SK-N-SH (cell line): ENCODE data around the gene LNPEP. TPM values are rescaled to one million over a fixed set of nuclear protein-coding genes. Genes with fewer than 3 reads are reported as not detected.

Experiments
- CTCF ChIA-PET: fragments of 300-600, 350-600 bp; formaldehyde crosslinking; extraction: SDS; loops from one replicate; lab custom pipeline; 2021; lab: Yijun Ruan, JAX
- POLR2A ChIA-PET: fragments of 350-600 bp; sonication (Branson Sonifier 250); formaldehyde crosslinking; extraction: SDS; loops from one replicate; lab custom pipeline; 2020; ENCODE audit warnings: antibody characterized with exemption, inconsistent platforms; lab: Yijun Ruan, JAX
- DNase-seq: peaks from one replicate; pipeline ENCODE4 v3.0.0; 2012
- H2AFZ ChIP-seq: fragments of 200-600 bp; sonication (generic); 2 replicates; pipeline ENCODE4 v1.8.1; 2016; ENCODE audit warnings: antibody characterized with exemption, mild to moderate bottlenecking, low read depth
- H3F3A ChIP-seq: fragments of 200-600 bp; sonication (generic); replicated peaks from 2 replicates; pipeline ENCODE3; 2016; ENCODE audit warnings: antibody characterized with exemption, mild to moderate bottlenecking; ENCODE audit not compliant: insufficient read depth
- H3K27ac ChIP-seq, 2 experiments: fragments of 200-500 bp in 1 of 2; fragments of 200-600 bp in 1 of 2; sonication (Bioruptor generic) in 1 of 2; sonication (generic), shearing (Covaris generic) in 1 of 2; 2 replicates each; pipeline versions ENCODE4 v1.5.1 to v1.6.1; 2014 to 2016; ENCODE audit warnings: low read depth in 2 of 2, inconsistent platforms in 1 of 2, low read length in 1 of 2, mild to moderate bottlenecking in 1 of 2, mixed read lengths in 1 of 2
- H3K27me3 ChIP-seq: fragments of 200-600 bp; sonication (generic), shearing (Covaris generic); 2 replicates; pipeline ENCODE4 v1.6.1; 2016; ENCODE audit warnings: mixed run types; ENCODE audit not compliant: insufficient read depth
- H3K36me3 ChIP-seq, 2 experiments: fragments of 200-500 bp in 1 of 2; fragments of 200-600 bp in 1 of 2; sonication (Bioruptor generic) in 1 of 2; sonication (generic) in 1 of 2; replicated peaks in 1 of 2; 2 replicates each; pipeline versions ENCODE3 to v1.5.1; 2014 to 2016; ENCODE audit warnings: low read length in 1 of 2, mild to moderate bottlenecking in 1 of 2; ENCODE audit not compliant: insufficient read depth in 2 of 2, control insufficient read depth in 1 of 2
- H3K4me1 ChIP-seq, 2 experiments: fragments of 200-500 bp in 1 of 2; fragments of 200-600 bp in 1 of 2; sonication (Bioruptor generic) in 1 of 2; sonication (generic), shearing (Covaris generic) in 1 of 2; 2 replicates each; pipeline versions ENCODE4 v1.5.1 to v1.6.1; 2014 to 2016; ENCODE audit warnings: low read depth in 1 of 2, low read length in 1 of 2, mixed run types in 1 of 2; ENCODE audit not compliant: insufficient read depth in 2 of 2, control insufficient read depth in 1 of 2
- H3K4me2 ChIP-seq: fragments of 200-600 bp; sonication (generic), shearing (Covaris generic); 2 replicates; pipeline ENCODE4 v1.6.1; 2017; ENCODE audit warnings: mixed run types
- H3K4me3 ChIP-seq, 2 experiments: fragments of 200-500 bp in 1 of 2; fragments of 200-600 bp in 1 of 2; sonication (Bioruptor generic) in 1 of 2; sonication (generic), shearing (Covaris generic) in 1 of 2; 2 replicates each; pipeline versions ENCODE4 v1.5.1 to v1.8.1; 2014 to 2016; ENCODE audit warnings: low read depth in 2 of 2, inconsistent platforms in 1 of 2, low read length in 1 of 2, mild to moderate bottlenecking in 1 of 2, mixed read lengths in 1 of 2, moderate library complexity in 1 of 2
- H3K79me2 ChIP-seq: fragments of 200-600 bp; sonication (generic); 2 replicates; pipeline ENCODE4 v1.8.1; 2017; ENCODE audit warnings: mild to moderate bottlenecking; ENCODE audit not compliant: insufficient read depth
- H3K9ac ChIP-seq: fragments of 200-600 bp; sonication (generic); 2 replicates; pipeline ENCODE4 v1.6.1; 2017; ENCODE audit warnings: mixed run types
- H3K9me2 ChIP-seq: fragments of 200-600 bp; sonication (generic); 2 replicates; pipeline ENCODE4 v1.6.1; 2017; ENCODE audit warnings: mixed run types
- H3K9me3 ChIP-seq: fragments of 200-600 bp; sonication (generic); 2 replicates; pipeline ENCODE4 v1.6.1; 2017; ENCODE audit warnings: mixed run types, mild to moderate bottlenecking, moderate library complexity
- H4K20me1 ChIP-seq: fragments of 200-600 bp; sonication (generic); 2 replicates; pipeline ENCODE4 v1.6.1; 2017; ENCODE audit warnings: mild to moderate bottlenecking, mixed run types; ENCODE audit not compliant: insufficient read depth
- CHD2 ChIP-seq: fragments of 150-350 bp; IDR thresholded peaks from 2 replicates; pipeline ENCODE4 v1.6.1; 2018; ENCODE audit warnings: low read length; ENCODE audit not compliant: partially characterized antibody
- ELF1 ChIP-seq: IDR thresholded peaks from 2 replicates; pipeline ENCODE4 v1.4.0; 2012
- EP300 ChIP-seq, 2 experiments: IDR thresholded peaks; 2 replicates each; pipeline versions ENCODE4 v1.4.0 to v1.6.1; 2012; ENCODE audit warnings: borderline replicate concordance in 1 of 2, low read depth in 1 of 2, low read length in 1 of 2
- EZH2phosphoT487 ChIP-seq: fragments of 200-600 bp; sonication (generic); IDR thresholded peaks from 2 replicates; pipeline ENCODE4 v1.6.1; 2017; ENCODE audit warnings: low read depth, mixed run types, mild to moderate bottlenecking, antibody characterized with exemption, moderate library complexity, borderline replicate concordance
- GABPA ChIP-seq: IDR thresholded peaks from 2 replicates; pipeline ENCODE4 v1.4.0; 2012; ENCODE audit warnings: low read depth, mild to moderate bottlenecking
- JUND ChIP-seq: IDR thresholded peaks from 2 replicates; pipeline ENCODE4 v1.4.0; 2012
- MEF2A ChIP-seq: IDR thresholded peaks from 2 replicates; pipeline ENCODE4 v1.4.0; 2012; ENCODE audit warnings: low read depth, borderline replicate concordance
- MXI1 ChIP-seq: IDR thresholded peaks from 2 replicates; pipeline ENCODE4 v1.6.1; 2012; ENCODE audit warnings: mild to moderate bottlenecking, low read depth, low read length, improper control_type of control experiment
- NFIC ChIP-seq: IDR thresholded peaks from 2 replicates; pipeline ENCODE4 v1.4.0; 2012; ENCODE audit warnings: borderline replicate concordance
- NRF1 ChIP-seq: IDR thresholded peaks from 2 replicates; pipeline ENCODE4 v1.6.1; 2012; ENCODE audit warnings: low read depth, mild to moderate bottlenecking, low read length
- POLR2AphosphoS5 ChIP-seq: IDR thresholded peaks from 2 replicates; pipeline ENCODE4 v1.6.1; 2012; ENCODE audit warnings: low read depth, low read length
- RAD21 ChIP-seq: IDR thresholded peaks from 2 replicates; pipeline ENCODE4 v1.6.1; 2012; ENCODE audit warnings: mild to moderate bottlenecking, low read length
- RCOR1 ChIP-seq: fragments of 150-350 bp; IDR thresholded peaks from 2 replicates; pipeline ENCODE4 v1.6.1; 2017; ENCODE audit warnings: antibody characterized with exemption, low read length
- SIN3A ChIP-seq: IDR thresholded peaks from 2 replicates; pipeline ENCODE4 v1.6.1; 2012; ENCODE audit warnings: low read depth, mild to moderate bottlenecking, low read length, moderate library complexity, borderline replicate concordance
- SMC3 ChIP-seq: IDR thresholded peaks from 2 replicates; pipeline ENCODE4 v1.6.1; 2012; ENCODE audit warnings: low read depth, low read length, improper control_type of control experiment
- WGBS: methylation state at CpG from one replicate; pipeline ENCODE4 v1.1.6; 2017; ENCODE audit warnings: low lambda C conversion rate; 5-methylcytosine and 5-hydroxymethylcytosine counted together
- polyA plus RNA-seq, 3 experiments: library from polyadenylated mRNA; depleted of rRNA; stranded (reverse); fragments of >200 nt; gene quantifications; 2 replicates each; pipeline ENCODE4 v1.2.3, GENCODE V29; 2012
- TF ChIP-seq, protein P1 (sequence below): fragments of 200-600 bp; sonication (generic); IDR thresholded peaks from 2 replicates; pipeline ENCODE4 v1.6.1; 2017; ENCODE audit warnings: antibody characterized with exemption, mild to moderate bottlenecking, moderate library complexity
- TF ChIP-seq, protein P2 (sequence below): fragments of 150-350 bp; IDR thresholded peaks from 2 replicates; pipeline ENCODE4 v1.6.1; 2016; ENCODE audit warnings: mild to moderate bottlenecking, low read depth, low read length
- TF ChIP-seq, protein P3 (sequence below): IDR thresholded peaks from 2 replicates; pipeline ENCODE4 v1.4.0; 2012; ENCODE audit warnings: low read depth, borderline replicate concordance
- TF ChIP-seq, protein P4 (sequence below): fragments of 150-350 bp; IDR thresholded peaks from 2 replicates; pipeline ENCODE4 v1.6.1; 2017; ENCODE audit warnings: antibody characterized with exemption, low read length, low read depth, borderline replicate concordance

Gene LNPEP
- polyA plus RNA-seq, 1 of the 3 experiments (the other 2 are of a cell fraction) = 4.3 TPM

DNA sequence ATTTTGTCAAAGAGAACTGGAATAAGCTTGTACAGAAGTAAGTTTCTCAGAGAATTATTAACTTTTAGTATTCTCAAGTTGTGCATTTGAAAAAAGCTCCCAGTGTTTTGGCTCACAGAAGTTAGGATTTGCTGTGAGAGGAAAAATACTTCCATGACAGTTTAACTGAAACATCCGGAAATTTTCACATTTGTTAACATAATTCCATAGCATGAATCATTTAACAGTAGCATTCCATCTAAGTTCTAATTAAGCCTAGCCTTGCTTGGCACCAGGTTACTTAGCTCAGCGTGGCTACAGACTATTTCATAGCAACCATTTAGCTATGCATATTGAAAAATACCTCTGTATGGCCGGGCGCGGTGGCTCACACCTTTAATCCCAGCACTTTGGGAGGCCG is 90.8 kb downstream of the LNPEP start:
- Histone ChIP-seq H3K4me1 (no peaks in the 10 kb centered on the region), H3K27ac (no peak overlapping the region), H3F3A (no peaks in the 10 kb centered on the region), H3K79me2 (no peaks in the 10 kb centered on the region), H3K4me2 (no peak overlapping the region), H3K36me3 (peaks cover 32 to 55% of the 10 kb centered on the region in 2 experiments), H3K9me2 (no peaks in the 10 kb centered on the region), H4K20me1 (no peaks in the 10 kb centered on the region), H3K9me3 (no peaks in the 10 kb centered on the region), H2AFZ (no peak overlapping the region), H3K4me3 (no peak overlapping the region), H3K27me3 (no peaks in the 10 kb centered on the region), H3K9ac (no peak overlapping the region)
- CTCF ChIA-PET = interaction anchor here (1.9 kb wide), 1 partner anchor 10 kb away, joined by 6 read pairs; no protein-coding TSS in a partner anchor
- no peak for TF ChIP-seq SMC3
- no peak for TF ChIP-seq GABPA
- TF ChIP-seq EZH2phosphoT487 = no peak
- TF ChIP-seq, protein P1, sequence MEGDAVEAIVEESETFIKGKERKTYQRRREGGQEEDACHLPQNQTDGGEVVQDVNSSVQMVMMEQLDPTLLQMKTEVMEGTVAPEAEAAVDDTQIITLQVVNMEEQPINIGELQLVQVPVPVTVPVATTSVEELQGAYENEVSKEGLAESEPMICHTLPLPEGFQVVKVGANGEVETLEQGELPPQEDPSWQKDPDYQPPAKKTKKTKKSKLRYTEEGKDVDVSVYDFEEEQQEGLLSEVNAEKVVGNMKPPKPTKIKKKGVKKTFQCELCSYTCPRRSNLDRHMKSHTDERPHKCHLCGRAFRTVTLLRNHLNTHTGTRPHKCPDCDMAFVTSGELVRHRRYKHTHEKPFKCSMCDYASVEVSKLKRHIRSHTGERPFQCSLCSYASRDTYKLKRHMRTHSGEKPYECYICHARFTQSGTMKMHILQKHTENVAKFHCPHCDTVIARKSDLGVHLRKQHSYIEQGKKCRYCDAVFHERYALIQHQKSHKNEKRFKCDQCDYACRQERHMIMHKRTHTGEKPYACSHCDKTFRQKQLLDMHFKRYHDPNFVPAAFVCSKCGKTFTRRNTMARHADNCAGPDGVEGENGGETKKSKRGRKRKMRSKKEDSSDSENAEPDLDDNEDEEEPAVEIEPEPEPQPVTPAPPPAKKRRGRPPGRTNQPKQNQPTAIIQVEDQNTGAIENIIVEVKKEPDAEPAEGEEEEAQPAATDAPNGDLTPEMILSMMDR = no peak
- TF ChIP-seq NRF1 = no peak
- no peak for TF ChIP-seq ELF1
- TF ChIP-seq RCOR1 = no peak
- TF ChIP-seq, protein P2, sequence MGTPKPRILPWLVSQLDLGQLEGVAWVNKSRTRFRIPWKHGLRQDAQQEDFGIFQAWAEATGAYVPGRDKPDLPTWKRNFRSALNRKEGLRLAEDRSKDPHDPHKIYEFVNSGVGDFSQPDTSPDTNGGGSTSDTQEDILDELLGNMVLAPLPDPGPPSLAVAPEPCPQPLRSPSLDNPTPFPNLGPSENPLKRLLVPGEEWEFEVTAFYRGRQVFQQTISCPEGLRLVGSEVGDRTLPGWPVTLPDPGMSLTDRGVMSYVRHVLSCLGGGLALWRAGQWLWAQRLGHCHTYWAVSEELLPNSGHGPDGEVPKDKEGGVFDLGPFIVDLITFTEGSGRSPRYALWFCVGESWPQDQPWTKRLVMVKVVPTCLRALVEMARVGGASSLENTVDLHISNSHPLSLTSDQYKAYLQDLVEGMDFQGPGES = no peak
- TF ChIP-seq, protein P3, sequence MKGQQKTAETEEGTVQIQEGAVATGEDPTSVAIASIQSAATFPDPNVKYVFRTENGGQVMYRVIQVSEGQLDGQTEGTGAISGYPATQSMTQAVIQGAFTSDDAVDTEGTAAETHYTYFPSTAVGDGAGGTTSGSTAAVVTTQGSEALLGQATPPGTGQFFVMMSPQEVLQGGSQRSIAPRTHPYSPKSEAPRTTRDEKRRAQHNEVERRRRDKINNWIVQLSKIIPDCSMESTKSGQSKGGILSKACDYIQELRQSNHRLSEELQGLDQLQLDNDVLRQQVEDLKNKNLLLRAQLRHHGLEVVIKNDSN = no peak
- TF ChIP-seq EP300 (IDR thresholded peaks at IDR 0.05; ENCODE audit: borderline replicate concordance in 1 of 2, low read depth in 1 of 2, low read length in 1 of 2) = no peak
- no peak for TF ChIP-seq SIN3A
- TF ChIP-seq, protein P4, sequence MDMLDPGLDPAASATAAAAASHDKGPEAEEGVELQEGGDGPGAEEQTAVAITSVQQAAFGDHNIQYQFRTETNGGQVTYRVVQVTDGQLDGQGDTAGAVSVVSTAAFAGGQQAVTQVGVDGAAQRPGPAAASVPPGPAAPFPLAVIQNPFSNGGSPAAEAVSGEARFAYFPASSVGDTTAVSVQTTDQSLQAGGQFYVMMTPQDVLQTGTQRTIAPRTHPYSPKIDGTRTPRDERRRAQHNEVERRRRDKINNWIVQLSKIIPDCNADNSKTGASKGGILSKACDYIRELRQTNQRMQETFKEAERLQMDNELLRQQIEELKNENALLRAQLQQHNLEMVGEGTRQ = no peak
- no peak for TF ChIP-seq JUND
- TF ChIP-seq MEF2A = no peak
- no peak for TF ChIP-seq RAD21
- TF ChIP-seq MXI1 = no peak
- no peak for TF ChIP-seq POLR2AphosphoS5
- no peak for TF ChIP-seq CHD2
- no peak for TF ChIP-seq NFIC
- POLR2A ChIA-PET = no interaction called here
- no peak for DNase-seq
- WGBS = 99% methylated on average over 6 of the region's 6 CpGs
